ENCODE measurements around the gene PLEKHH2.

Gene PLEKHH2

GRCh38 chr2:43718530-43719124, 81.6 kb downstream of the PLEKHH2 start:
- no peak for TF ChIP-seq POLR2AphosphoS5 (IDR thresholded peaks at IDR 0.05; ENCODE audit: low read depth, low read length)
- TF ChIP-seq TAF1 (IDR thresholded peaks at IDR 0.05; ENCODE audit: borderline replicate concordance, insufficient read depth, low read length) = no peak
- no peak for TF ChIP-seq REST (IDR thresholded peaks at IDR 0.05; ENCODE audit: insufficient read depth in 1 of 2, low read depth in 2 of 2, low read length in 2 of 2)
- TF ChIP-seq SIN3A (IDR thresholded peaks at IDR 0.05; ENCODE audit: borderline replicate concordance, insufficient read depth, low read length) = no peak
- TF ChIP-seq FOXP2 (optimal IDR thresholded peaks at IDR 0.05; ENCODE audit: borderline replicate concordance, extremely low read depth, extremely low read length, insufficient read depth) = no peak

- TF ChIP-seq POLR2AphosphoS5 (IDR thresholded peaks at IDR 0.05; ENCODE audit: low read depth, low read length) (no peak), FOXP2 (optimal IDR thresholded peaks at IDR 0.05; ENCODE audit: borderline replicate concordance, extremely low read depth, extremely low read length, insufficient read depth) (no peak), TAF1 (IDR thresholded peaks at IDR 0.05; ENCODE audit: borderline replicate concordance, insufficient read depth, low read length) (no peak), SIN3A (IDR thresholded peaks at IDR 0.05; ENCODE audit: borderline replicate concordance, insufficient read depth, low read length) (no peak), REST (IDR thresholded peaks at IDR 0.05; ENCODE audit: insufficient read depth in 1 of 2, low read depth in 2 of 2, low read length in 2 of 2) (no peak)
Measured at GRCh38 chr2:43724728-43725526, 87.9 kb downstream of the PLEKHH2 start.

- TF ChIP-seq POLR2AphosphoS5 (IDR thresholded peaks at IDR 0.05; ENCODE audit: low read depth, low read length) (no peak), FOXP2 (optimal IDR thresholded peaks at IDR 0.05; ENCODE audit: borderline replicate concordance, extremely low read depth, extremely low read length, insufficient read depth) (no peak)
Measured at GRCh38 chr2:43725711-43726246, 88.7 kb downstream of the PLEKHH2 start.

- TF ChIP-seq TAF1 (IDR thresholded peaks at IDR 0.05; ENCODE audit: borderline replicate concordance, insufficient read depth, low read length) = no peak
- no peak for TF ChIP-seq SIN3A (IDR thresholded peaks at IDR 0.05; ENCODE audit: borderline replicate concordance, insufficient read depth, low read length)
- no peak for TF ChIP-seq FOXP2 (optimal IDR thresholded peaks at IDR 0.05; ENCODE audit: borderline replicate concordance, extremely low read depth, extremely low read length, insufficient read depth)
- no peak for TF ChIP-seq POLR2AphosphoS5 (IDR thresholded peaks at IDR 0.05; ENCODE audit: low read depth, low read length)
- no peak for TF ChIP-seq REST (IDR thresholded peaks at IDR 0.05; ENCODE audit: insufficient read depth in 1 of 2, low read depth in 2 of 2, low read length in 2 of 2)
Measured at GRCh38 chr2:43727634-43728014, 90.6 kb downstream of the PLEKHH2 start.

GRCh38 chr2:43729491-43730174, 92.6 kb downstream of the PLEKHH2 start:
- TF ChIP-seq SIN3A (IDR thresholded peaks at IDR 0.05; ENCODE audit: borderline replicate concordance, insufficient read depth, low read length) (no peak), FOXP2 (optimal IDR thresholded peaks at IDR 0.05; ENCODE audit: borderline replicate concordance, extremely low read depth, extremely low read length, insufficient read depth) (no peak), REST (IDR thresholded peaks at IDR 0.05; ENCODE audit: insufficient read depth in 1 of 2, low read depth in 2 of 2, low read length in 2 of 2) (no peak), POLR2AphosphoS5 (IDR thresholded peaks at IDR 0.05; ENCODE audit: low read depth, low read length) (no peak), TAF1 (IDR thresholded peaks at IDR 0.05; ENCODE audit: borderline replicate concordance, insufficient read depth, low read length) (no peak)

Data from PFSK-1 (cell line).